Skeletal muscle cell (primary cell): ENCODE measurements around the gene NKAIN2.

Experiments
- DNase-seq: peaks from one replicate; pipeline ENCODE4 v3.0.0-alpha.2; 2010; ENCODE audit warnings: low read depth
- H3K4me3 ChIP-seq: 2 replicates; pipeline ENCODE4 v1.5.1; 2011; ENCODE audit warnings: low read depth, mild to moderate bottlenecking, control low read depth, low read length, moderate library complexity

The NKAIN2 gene

GRCh38 chr6:124064317-124065113, 260.9 kb downstream of the NKAIN2 start:
- H3K4me3 ChIP-seq = no peak overlapping the region
- DNase-seq = no peak

GRCh38 chr6:124066269-124066668, 262.6 kb downstream of the NKAIN2 start:
- no peak overlapping the region for H3K4me3 ChIP-seq
- DNase-seq = no peak

GRCh38 chr6:124066946-124067552, 263.4 kb downstream of the NKAIN2 start:
- H3K4me3 ChIP-seq = no peak overlapping the region
- DNase-seq = no peak

- no peak for DNase-seq
- no peak overlapping the region for H3K4me3 ChIP-seq
Measured at GRCh38 chr6:124069230-124069950, 265.7 kb downstream of the NKAIN2 start.

GRCh38 chr6:124073021-124073420, 269.4 kb downstream of the NKAIN2 start:
- DNase-seq = no peak
- no peak overlapping the region for H3K4me3 ChIP-seq

- DNase-seq = no peak
- no peak overlapping the region for H3K4me3 ChIP-seq
Measured at GRCh38 chr6:124073820-124074587, 270.3 kb downstream of the NKAIN2 start.

- no peak overlapping the region for H3K4me3 ChIP-seq
- DNase-seq = no peak
Measured at GRCh38 chr6:124074606-124075005, 270.9 kb downstream of the NKAIN2 start.

- no peak overlapping the region for H3K4me3 ChIP-seq
- no peak for DNase-seq
Measured at GRCh38 chr6:124076336-124077048, 272.8 kb downstream of the NKAIN2 start.

GRCh38 chr6:124078169-124078568, 274.5 kb downstream of the NKAIN2 start:
- DNase-seq = no peak
- H3K4me3 ChIP-seq = no peak overlapping the region

- no peak for DNase-seq
- H3K4me3 ChIP-seq = no peak overlapping the region
Measured at GRCh38 chr6:124080483-124080882, 276.8 kb downstream of the NKAIN2 start.

- H3K4me3 ChIP-seq = no peak overlapping the region
- no peak for DNase-seq
Measured at GRCh38 chr6:124090491-124090890, 286.8 kb downstream of the NKAIN2 start.

- H3K4me3 ChIP-seq = no peak overlapping the region
- no peak for DNase-seq
Measured at GRCh38 chr6:124099520-124099919, 295.9 kb downstream of the NKAIN2 start.

GRCh38 chr6:124110514-124110913, 306.8 kb downstream of the NKAIN2 start:
- no peak for DNase-seq
- H3K4me3 ChIP-seq = no peak overlapping the region

GRCh38 chr6:124119596-124119995, 315.9 kb downstream of the NKAIN2 start:
- H3K4me3 ChIP-seq = no peak overlapping the region
- DNase-seq = no peak

GRCh38 chr6:124123617-124124209, 320.0 kb downstream of the NKAIN2 start:
- peak; percentile 10 for DNase-seq
- no peak overlapping the region for H3K4me3 ChIP-seq

- H3K4me3 ChIP-seq = no peak overlapping the region
- DNase-seq = peak; percentile 23
Measured at GRCh38 chr6:124131259-124131658, 327.6 kb downstream of the NKAIN2 start.

- H3K4me3 ChIP-seq = no peak overlapping the region
- no peak for DNase-seq
Measured at GRCh38 chr6:124131779-124132178, 328.1 kb downstream of the NKAIN2 start.

GRCh38 chr6:124132256-124132655, 328.6 kb downstream of the NKAIN2 start:
- DNase-seq = peak; percentile 10
- no peak overlapping the region for H3K4me3 ChIP-seq

- H3K4me3 ChIP-seq = no peak overlapping the region
- no peak for DNase-seq
Measured at GRCh38 chr6:124142852-124143251, 339.2 kb downstream of the NKAIN2 start.
